ENCODE measurements around the gene LRP11. TPM values are rescaled to one million over a fixed set of nuclear protein-coding genes. Genes with fewer than 3 reads are reported as not detected.
"Not testable (repeated sequence)": the region's sequence is repeated elsewhere in the genome, so short reads cannot be mapped to it uniquely, and the experiment has no call there.

Gene LRP11
- total RNA-seq, 1 donor from 2014 or later = 59.6 TPM

GRCh38 chr6:149909701-149910470 lies 45.7 kb upstream of the LRP11 start:
- peak; percentile 73 for DNase-seq (ENCODE audit: extremely low spot score, unreplicated experiment)
- Mint-ChIP-seq H3K9me3 (ENCODE audit: unreplicated experiment) (peaks cover 6% of the 10 kb centered on the region), H3K27me3 (ENCODE audit: unreplicated experiment) (peaks cover 21% of the 10 kb centered on the region), H3K36me3 (ENCODE audit: unreplicated experiment) (peaks cover 2% of the 10 kb centered on the region), H3K4me1 (ENCODE audit: unreplicated experiment) (no peaks in the 10 kb centered on the region), H3K4me3 (ENCODE audit: unreplicated experiment) (no peak overlapping the region), H3K27ac (ENCODE audit: unreplicated experiment) (no peak overlapping the region)
- TF ChIP-seq, protein P1, sequence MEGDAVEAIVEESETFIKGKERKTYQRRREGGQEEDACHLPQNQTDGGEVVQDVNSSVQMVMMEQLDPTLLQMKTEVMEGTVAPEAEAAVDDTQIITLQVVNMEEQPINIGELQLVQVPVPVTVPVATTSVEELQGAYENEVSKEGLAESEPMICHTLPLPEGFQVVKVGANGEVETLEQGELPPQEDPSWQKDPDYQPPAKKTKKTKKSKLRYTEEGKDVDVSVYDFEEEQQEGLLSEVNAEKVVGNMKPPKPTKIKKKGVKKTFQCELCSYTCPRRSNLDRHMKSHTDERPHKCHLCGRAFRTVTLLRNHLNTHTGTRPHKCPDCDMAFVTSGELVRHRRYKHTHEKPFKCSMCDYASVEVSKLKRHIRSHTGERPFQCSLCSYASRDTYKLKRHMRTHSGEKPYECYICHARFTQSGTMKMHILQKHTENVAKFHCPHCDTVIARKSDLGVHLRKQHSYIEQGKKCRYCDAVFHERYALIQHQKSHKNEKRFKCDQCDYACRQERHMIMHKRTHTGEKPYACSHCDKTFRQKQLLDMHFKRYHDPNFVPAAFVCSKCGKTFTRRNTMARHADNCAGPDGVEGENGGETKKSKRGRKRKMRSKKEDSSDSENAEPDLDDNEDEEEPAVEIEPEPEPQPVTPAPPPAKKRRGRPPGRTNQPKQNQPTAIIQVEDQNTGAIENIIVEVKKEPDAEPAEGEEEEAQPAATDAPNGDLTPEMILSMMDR (IDR thresholded peaks at IDR 0.05) = no peak

DNA sequence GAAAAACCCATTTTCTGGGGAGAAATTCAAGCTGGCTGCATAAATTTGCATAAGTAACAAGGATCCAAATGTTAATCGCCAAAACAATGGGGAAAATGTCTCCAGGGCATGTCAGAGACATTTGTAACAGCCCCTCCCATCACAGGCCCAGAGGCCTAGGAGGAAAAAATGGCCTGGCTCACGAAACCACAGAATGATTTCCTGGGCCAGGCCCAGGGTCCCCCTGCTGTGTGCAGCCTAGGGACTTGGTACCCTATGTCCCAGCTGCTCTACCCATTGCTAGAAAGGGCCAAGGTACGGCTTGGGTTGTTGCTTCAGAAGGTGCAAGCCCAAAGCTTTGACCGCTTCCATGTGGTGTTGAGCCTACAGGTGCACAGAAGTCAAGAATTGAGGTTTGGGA lies 44.3 kb upstream of the LRP11 start:
- H3K27me3 Mint-ChIP-seq (ENCODE audit: unreplicated experiment) = peaks cover 19% of the 10 kb centered on the region
- H3K9me3 Mint-ChIP-seq (ENCODE audit: unreplicated experiment); H3K36me3 Mint-ChIP-seq (ENCODE audit: unreplicated experiment); H3K4me1 Mint-ChIP-seq (ENCODE audit: unreplicated experiment); H3K27ac Mint-ChIP-seq (ENCODE audit: unreplicated experiment); H3K4me3 Mint-ChIP-seq (ENCODE audit: unreplicated experiment): not testable (repeated sequence)
- DNase-seq (ENCODE audit: extremely low spot score, unreplicated experiment) = peak; percentile 72

GRCh38 chr6:149907317-149907716 lies 43.2 kb upstream of the LRP11 start:
- TF ChIP-seq, protein P1 (IDR thresholded peaks at IDR 0.05) = no peak
- DNase-seq (ENCODE audit: extremely low spot score, unreplicated experiment) = peak; percentile 21
- peaks cover 6% of the 10 kb centered on the region for H3K9me3 Mint-ChIP-seq (ENCODE audit: unreplicated experiment)
- peaks cover 2% of the 10 kb centered on the region for H3K36me3 Mint-ChIP-seq (ENCODE audit: unreplicated experiment)
- H3K4me1 Mint-ChIP-seq (ENCODE audit: unreplicated experiment) = no peaks in the 10 kb centered on the region
- no peak overlapping the region for H3K4me3 Mint-ChIP-seq (ENCODE audit: unreplicated experiment)
- no peak overlapping the region for H3K27ac Mint-ChIP-seq (ENCODE audit: unreplicated experiment)
- peaks cover 15% of the 10 kb centered on the region for H3K27me3 Mint-ChIP-seq (ENCODE audit: unreplicated experiment)

DNA sequence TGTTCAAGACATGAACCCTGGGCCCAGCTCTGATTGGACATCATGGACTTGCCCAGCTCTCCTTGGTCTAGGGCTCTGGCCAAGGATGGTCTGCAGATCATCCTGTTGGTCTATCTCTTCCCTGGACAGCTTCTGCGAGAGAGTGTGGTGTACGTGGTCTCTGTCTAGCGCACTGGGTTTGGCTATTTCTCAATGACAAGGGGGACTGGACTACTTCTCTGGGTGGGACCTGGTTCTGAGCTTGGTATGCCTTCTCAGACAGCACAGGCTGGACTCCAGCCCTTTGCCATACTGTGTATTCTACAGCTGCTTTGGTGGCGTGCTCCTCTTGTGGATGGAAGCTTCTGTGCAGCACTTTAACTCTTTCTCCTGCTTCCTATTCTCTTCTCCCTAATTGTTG lies 42.2 kb upstream of the LRP11 start:
- Mint-ChIP-seq H3K4me1 (ENCODE audit: unreplicated experiment) (no peaks in the 10 kb centered on the region), H3K36me3 (ENCODE audit: unreplicated experiment) (peaks cover 2% of the 10 kb centered on the region), H3K9me3 (ENCODE audit: unreplicated experiment) (peaks cover 6% of the 10 kb centered on the region), H3K27me3 (ENCODE audit: unreplicated experiment) (peaks cover 15% of the 10 kb centered on the region), H3K4me3 (ENCODE audit: unreplicated experiment) (no peak overlapping the region), H3K27ac (ENCODE audit: unreplicated experiment) (no peak overlapping the region)
- no peak for DNase-seq (ENCODE audit: extremely low spot score, unreplicated experiment)
- TF ChIP-seq, protein P1 (IDR thresholded peaks at IDR 0.05) = no peak

DNA sequence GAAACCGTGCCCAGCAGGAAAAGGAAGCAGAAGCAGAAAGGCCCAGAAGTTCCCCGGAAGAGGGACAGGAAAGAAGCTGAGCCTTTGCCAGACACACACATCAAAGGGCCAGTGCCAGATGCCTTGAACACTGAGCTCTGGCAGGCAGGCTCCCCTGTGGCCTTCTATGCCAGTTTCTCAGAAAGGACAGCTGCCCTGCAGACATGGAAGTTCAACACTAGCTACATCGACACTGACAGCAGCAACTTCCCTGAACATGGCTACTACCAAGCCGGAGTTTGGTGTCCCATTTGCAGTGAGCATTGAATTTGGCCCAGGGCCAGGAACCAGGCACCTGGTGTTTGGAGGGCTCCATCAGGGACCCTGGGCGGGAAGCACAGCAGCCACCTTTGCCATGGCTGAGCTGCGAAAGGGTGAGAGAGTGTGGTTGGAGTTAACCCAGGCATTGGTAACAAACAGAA lies 41.8 kb upstream of the LRP11 start:
- TF ChIP-seq, protein P1 (IDR thresholded peaks at IDR 0.05) = no peak
- DNase-seq (ENCODE audit: extremely low spot score, unreplicated experiment) = peak; percentile 80
- peaks cover 2% of the 10 kb centered on the region for H3K36me3 Mint-ChIP-seq (ENCODE audit: unreplicated experiment)
- no peak overlapping the region for H3K27ac Mint-ChIP-seq (ENCODE audit: unreplicated experiment)
- H3K9me3 Mint-ChIP-seq (ENCODE audit: unreplicated experiment) = peaks cover 6% of the 10 kb centered on the region
- peaks cover 10% of the 10 kb centered on the region for H3K27me3 Mint-ChIP-seq (ENCODE audit: unreplicated experiment)
- H3K4me3 Mint-ChIP-seq (ENCODE audit: unreplicated experiment) = no peak overlapping the region
- H3K4me1 Mint-ChIP-seq (ENCODE audit: unreplicated experiment) = no peaks in the 10 kb centered on the region

Data from osteocyte (in vitro differentiated cells).